ENCODE data around the gene NOL7.

The NOL7 gene

DNA sequence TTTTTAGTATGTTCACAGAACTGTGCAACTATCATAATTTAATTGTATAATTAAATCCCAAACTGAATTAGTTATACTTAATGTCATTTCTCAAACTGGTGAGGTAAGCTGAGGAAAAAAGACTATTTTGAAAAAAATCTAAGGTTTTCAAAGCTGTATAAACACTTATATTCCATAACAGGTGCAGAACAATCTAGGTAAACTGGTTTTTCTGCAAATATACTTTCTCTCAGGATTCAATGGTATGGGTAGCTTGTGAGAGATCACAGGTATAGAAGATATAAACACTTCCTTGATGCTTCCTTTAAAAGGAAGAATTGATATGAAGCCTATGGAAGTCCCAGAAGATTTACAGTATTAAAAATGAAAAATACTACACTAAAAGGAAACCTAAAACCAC is 33.7 kb downstream of the NOL7 start:
- H3K4me3 ChIP-seq (ENCODE audit: insufficient read depth, low read depth, low read length), result no peak overlapping the region
- H3K4me1 ChIP-seq (ENCODE audit: control insufficient read depth, insufficient read depth, low read length), result no peaks in the 10 kb centered on the region
- H3K9me3 ChIP-seq (ENCODE audit: control insufficient read depth, low read length), result no peaks in the 10 kb centered on the region
- H3K36me3 ChIP-seq (ENCODE audit: control insufficient read depth, insufficient read depth, low read length), result no peaks in the 10 kb centered on the region
- H3K27me3 ChIP-seq (ENCODE audit: control insufficient read depth, insufficient read depth, low read length, poor library complexity, severe bottlenecking), result no peaks in the 10 kb centered on the region
- H3K27ac ChIP-seq (ENCODE audit: insufficient read depth, low read depth, low read length, poor library complexity, severe bottlenecking), result no peak overlapping the region

DNA sequence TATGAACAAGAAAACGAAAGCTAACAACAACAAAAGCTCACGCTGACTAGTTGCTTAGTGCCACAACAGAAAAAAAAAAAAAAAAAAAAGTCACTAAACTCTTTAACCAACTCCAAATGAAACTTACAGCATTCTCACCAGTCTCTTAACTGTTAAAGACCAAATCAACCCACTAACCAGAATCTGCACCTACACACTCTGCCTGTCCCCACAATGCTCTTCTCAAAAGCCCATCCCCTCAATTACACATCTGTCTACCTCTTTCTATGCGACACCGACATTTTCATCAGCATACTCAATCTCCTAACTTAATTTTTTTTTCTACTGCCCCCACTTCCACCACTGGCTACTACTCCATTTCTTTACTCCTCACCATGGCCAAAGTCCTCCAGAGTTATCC is 34.3 kb downstream of the NOL7 start:
- no peaks in the 10 kb centered on the region for H3K36me3 ChIP-seq (ENCODE audit: control insufficient read depth, insufficient read depth, low read length)
- H3K4me3 ChIP-seq (ENCODE audit: insufficient read depth, low read depth, low read length), result no peak overlapping the region
- H3K9me3 ChIP-seq (ENCODE audit: control insufficient read depth, low read length), result no peaks in the 10 kb centered on the region
- WGBS, 2 experiments, result 93 to 94% methylated on average over 4 of the region's 4 CpGs
- H3K27ac ChIP-seq (ENCODE audit: insufficient read depth, low read depth, low read length, poor library complexity, severe bottlenecking), result no peak overlapping the region
- H3K4me1 ChIP-seq (ENCODE audit: control insufficient read depth, insufficient read depth, low read length), result no peaks in the 10 kb centered on the region
- no peaks in the 10 kb centered on the region for H3K27me3 ChIP-seq (ENCODE audit: control insufficient read depth, insufficient read depth, low read length, poor library complexity, severe bottlenecking)

DNA sequence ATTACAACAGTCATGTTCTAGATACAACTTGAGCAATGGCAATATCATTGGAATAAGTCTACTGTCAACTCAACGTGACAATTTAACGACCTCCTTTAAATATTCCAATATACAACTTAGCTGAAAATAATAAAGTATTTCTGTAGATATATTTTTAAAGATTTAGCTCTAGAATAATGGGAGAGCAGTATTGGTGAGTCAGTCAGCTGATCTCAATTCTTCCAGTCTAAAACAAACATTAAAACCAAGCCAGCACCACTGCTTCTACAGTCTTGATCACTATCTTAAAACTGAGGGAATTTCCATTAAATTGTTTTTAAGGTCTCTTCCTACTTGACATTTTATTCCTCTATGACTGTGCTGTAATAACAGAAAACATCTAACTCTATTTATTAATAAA is 38.2 kb downstream of the NOL7 start:
- Histone ChIP-seq H3K27ac (ENCODE audit: insufficient read depth, low read depth, low read length, poor library complexity, severe bottlenecking) (no peak overlapping the region), H3K9me3 (ENCODE audit: control insufficient read depth, low read length) (no peaks in the 10 kb centered on the region), H3K36me3 (ENCODE audit: control insufficient read depth, insufficient read depth, low read length) (no peaks in the 10 kb centered on the region), H3K27me3 (ENCODE audit: control insufficient read depth, insufficient read depth, low read length, poor library complexity, severe bottlenecking) (no peaks in the 10 kb centered on the region), H3K4me3 (ENCODE audit: insufficient read depth, low read depth, low read length) (no peak overlapping the region), H3K4me1 (ENCODE audit: control insufficient read depth, insufficient read depth, low read length) (no peaks in the 10 kb centered on the region)
- WGBS, 2 experiments, result 100% methylated on average over 1 of the region's 2 CpGs

GRCh38 chr6:13654496-13654895 is 39.4 kb downstream of the NOL7 start:
- no peak overlapping the region for H3K27ac ChIP-seq (ENCODE audit: insufficient read depth, low read depth, low read length, poor library complexity, severe bottlenecking)
- no peak overlapping the region for H3K4me3 ChIP-seq (ENCODE audit: insufficient read depth, low read depth, low read length)
- H3K36me3 ChIP-seq (ENCODE audit: control insufficient read depth, insufficient read depth, low read length), result no peaks in the 10 kb centered on the region
- no peaks in the 10 kb centered on the region for H3K9me3 ChIP-seq (ENCODE audit: control insufficient read depth, low read length)
- H3K4me1 ChIP-seq (ENCODE audit: control insufficient read depth, insufficient read depth, low read length), result no peaks in the 10 kb centered on the region
- H3K27me3 ChIP-seq (ENCODE audit: control insufficient read depth, insufficient read depth, low read length, poor library complexity, severe bottlenecking), result no peaks in the 10 kb centered on the region

- Histone ChIP-seq H3K36me3 (ENCODE audit: control insufficient read depth, insufficient read depth, low read length) (no peaks in the 10 kb centered on the region), H3K27me3 (ENCODE audit: control insufficient read depth, insufficient read depth, low read length, poor library complexity, severe bottlenecking) (no peaks in the 10 kb centered on the region), H3K9me3 (ENCODE audit: control insufficient read depth, low read length) (no peaks in the 10 kb centered on the region), H3K4me3 (ENCODE audit: insufficient read depth, low read depth, low read length) (no peak overlapping the region), H3K4me1 (ENCODE audit: control insufficient read depth, insufficient read depth, low read length) (no peaks in the 10 kb centered on the region), H3K27ac (ENCODE audit: insufficient read depth, low read depth, low read length, poor library complexity, severe bottlenecking) (no peak overlapping the region)
- WGBS, 2 experiments, result 87 to 100% methylated on average over 1 of the region's 1 CpG
Measured at GRCh38 chr6:13655700-13656099, 40.6 kb downstream of the NOL7 start.

DNA sequence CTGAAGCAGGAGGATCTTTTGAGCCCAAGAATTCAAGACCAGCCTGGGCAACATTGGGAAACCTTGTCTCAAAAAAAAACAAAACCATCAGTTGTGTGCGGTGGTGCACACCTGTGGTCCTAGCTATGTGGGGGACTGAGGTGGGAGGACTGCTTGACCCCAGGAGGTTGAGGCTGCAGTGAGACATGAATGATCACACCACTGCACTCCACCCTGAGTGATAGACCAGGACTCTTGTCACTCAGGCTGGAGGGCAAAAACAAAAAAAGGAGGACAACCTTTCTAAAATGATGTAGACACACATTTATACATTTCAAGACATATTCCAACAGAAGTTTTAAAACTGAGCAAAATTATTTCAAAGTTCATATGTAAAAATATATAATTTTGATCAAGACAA is 45.1 kb downstream of the NOL7 start:
- Histone ChIP-seq H3K27me3 (ENCODE audit: control insufficient read depth, insufficient read depth, low read length, poor library complexity, severe bottlenecking) (no peaks in the 10 kb centered on the region), H3K27ac (ENCODE audit: insufficient read depth, low read depth, low read length, poor library complexity, severe bottlenecking) (no peak overlapping the region), H3K9me3 (ENCODE audit: control insufficient read depth, low read length) (no peaks in the 10 kb centered on the region), H3K4me1 (ENCODE audit: control insufficient read depth, insufficient read depth, low read length) (no peaks in the 10 kb centered on the region), H3K4me3 (ENCODE audit: insufficient read depth, low read depth, low read length) (no peak overlapping the region), H3K36me3 (ENCODE audit: control insufficient read depth, insufficient read depth, low read length) (no peaks in the 10 kb centered on the region)
- WGBS, 2 experiments, result 87 to 94% methylated on average over 1 of the region's 1 CpG

GRCh38 chr6:13660893-13661292 is 45.8 kb downstream of the NOL7 start:
- WGBS, 2 experiments, result no CpG with 5 or more reads among the region's 1 CpG
- Histone ChIP-seq H3K27ac (ENCODE audit: insufficient read depth, low read depth, low read length, poor library complexity, severe bottlenecking) (no peak overlapping the region), H3K9me3 (ENCODE audit: control insufficient read depth, low read length) (no peaks in the 10 kb centered on the region), H3K4me1 (ENCODE audit: control insufficient read depth, insufficient read depth, low read length) (no peaks in the 10 kb centered on the region), H3K4me3 (ENCODE audit: insufficient read depth, low read depth, low read length) (no peak overlapping the region), H3K27me3 (ENCODE audit: control insufficient read depth, insufficient read depth, low read length, poor library complexity, severe bottlenecking) (no peaks in the 10 kb centered on the region), H3K36me3 (ENCODE audit: control insufficient read depth, insufficient read depth, low read length) (no peaks in the 10 kb centered on the region)

- H3K27ac ChIP-seq (ENCODE audit: insufficient read depth, low read depth, low read length, poor library complexity, severe bottlenecking), result no peak overlapping the region
- no peak overlapping the region for H3K4me3 ChIP-seq (ENCODE audit: insufficient read depth, low read depth, low read length)
- no peaks in the 10 kb centered on the region for H3K9me3 ChIP-seq (ENCODE audit: control insufficient read depth, low read length)
- H3K27me3 ChIP-seq (ENCODE audit: control insufficient read depth, insufficient read depth, low read length, poor library complexity, severe bottlenecking), result no peaks in the 10 kb centered on the region
- H3K4me1 ChIP-seq (ENCODE audit: control insufficient read depth, insufficient read depth, low read length), result no peaks in the 10 kb centered on the region
- 91 to 100% methylated on average over 2 of the region's 2 CpGs for WGBS, 2 experiments
- no peaks in the 10 kb centered on the region for H3K36me3 ChIP-seq (ENCODE audit: control insufficient read depth, insufficient read depth, low read length)
Measured at GRCh38 chr6:13661647-13662046, 46.5 kb downstream of the NOL7 start.

GRCh38 chr6:13662651-13663334 is 47.7 kb downstream of the NOL7 start:
- WGBS, 2 experiments, result 91 to 100% methylated on average over 1 to 2 of the region's 3 CpGs

DNA sequence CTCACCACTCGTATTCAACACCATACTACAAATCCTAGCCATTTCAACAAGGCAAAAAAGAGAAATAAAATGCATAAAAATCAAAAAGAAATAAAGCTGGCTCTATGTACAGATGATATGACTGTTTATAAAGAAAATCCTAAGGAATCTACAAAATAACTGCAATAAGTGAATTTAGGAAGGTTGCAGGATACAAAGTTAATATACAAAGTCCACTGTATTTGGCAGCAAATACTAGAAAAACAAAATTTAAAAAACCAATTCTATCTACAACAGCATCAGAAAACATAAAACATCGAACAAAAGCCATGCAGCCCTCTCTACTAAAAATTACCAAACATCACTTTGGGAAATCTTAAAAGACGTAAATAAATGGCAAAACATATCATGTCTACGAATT is 48.9 kb downstream of the NOL7 start:
- no peaks in the 10 kb centered on the region for H3K4me1 ChIP-seq (ENCODE audit: control insufficient read depth, insufficient read depth, low read length)
- no peak overlapping the region for H3K4me3 ChIP-seq (ENCODE audit: insufficient read depth, low read depth, low read length)
- WGBS, 2 experiments, result 88 to 93% methylated on average over 4 of the region's 4 CpGs
- H3K36me3 ChIP-seq (ENCODE audit: control insufficient read depth, insufficient read depth, low read length), result no peaks in the 10 kb centered on the region
- H3K9me3 ChIP-seq (ENCODE audit: control insufficient read depth, low read length), result no peaks in the 10 kb centered on the region
- no peak overlapping the region for H3K27ac ChIP-seq (ENCODE audit: insufficient read depth, low read depth, low read length, poor library complexity, severe bottlenecking)
- no peaks in the 10 kb centered on the region for H3K27me3 ChIP-seq (ENCODE audit: control insufficient read depth, insufficient read depth, low read length, poor library complexity, severe bottlenecking)

More at GRCh38 chr6:13662651-13663334, 47.7 kb downstream of the NOL7 start:
- Histone ChIP-seq H3K4me1 (ENCODE audit: control insufficient read depth, insufficient read depth, low read length) (no peaks in the 10 kb centered on the region), H3K36me3 (ENCODE audit: control insufficient read depth, insufficient read depth, low read length) (no peaks in the 10 kb centered on the region), H3K27me3 (ENCODE audit: control insufficient read depth, insufficient read depth, low read length, poor library complexity, severe bottlenecking) (no peaks in the 10 kb centered on the region), H3K4me3 (ENCODE audit: insufficient read depth, low read depth, low read length) (no peak overlapping the region), H3K27ac (ENCODE audit: insufficient read depth, low read depth, low read length, poor library complexity, severe bottlenecking) (no peak overlapping the region), H3K9me3 (ENCODE audit: control insufficient read depth, low read length) (no peaks in the 10 kb centered on the region)
